Measurements from ENCODE around the gene SLC17A2. TPM values are rescaled to one million over a fixed set of nuclear protein-coding genes. Genes with fewer than 3 reads are reported as not detected.

The SLC17A2 gene
- total and polyA plus RNA-seq, 9 donors: not detected

GRCh38 chr6:25878721-25879322 is 51.7 kb downstream of the SLC17A2 start:
- no peaks in the 10 kb centered on the region for H3K36me3 ChIP-seq
- peaks cover 3% of the 10 kb centered on the region for H3K4me1 ChIP-seq (ENCODE audit: insufficient read depth)
- no peak for DNase-seq
- H3K4me3 ChIP-seq: no peak overlapping the region
- no peaks in the 10 kb centered on the region for H3K27me3 ChIP-seq
- no peak for TF ChIP-seq EP300 (IDR thresholded peaks at IDR 0.05)
- H3K27ac ChIP-seq: no peak overlapping the region
- WGBS, 3 donors: 95 to 98% (median 96%) methylated on average over 2 of the region's 2 CpGs
- intact Hi-C loops (cut with DNase I): no loop called here
- H3K9me3 ChIP-seq: no peaks in the 10 kb centered on the region

GRCh38 chr6:25875926-25876602 is 54.4 kb downstream of the SLC17A2 start:
- Histone ChIP-seq H3K4me3 (no peak overlapping the region), H3K4me1 (ENCODE audit: insufficient read depth) (peaks cover 3% of the 10 kb centered on the region), H3K27me3 (no peaks in the 10 kb centered on the region), H3K9me3 (no peaks in the 10 kb centered on the region), H3K27ac (peak overlapping the region in 1 of 2 donors; percentile 5), H3K36me3 (no peaks in the 10 kb centered on the region)
- WGBS, 3 donors: 9 to 25% (median 16%) methylated on average over 3 of the region's 3 CpGs
- intact Hi-C loops (cut with DNase I): no loop called here
- DNase-seq: peak; percentile 13 to 37 (median 16)
- TF ChIP-seq POLR2A (IDR thresholded peaks at IDR 0.05) (no peak), CTCF (IDR thresholded peaks at IDR 0.05) (no peak), EP300 (IDR thresholded peaks at IDR 0.05) (no peak)

- Histone ChIP-seq H3K36me3 (no peaks in the 10 kb centered on the region), H3K27ac (peak overlapping the region in 1 of 2 donors; percentile 5), H3K4me3 (no peak overlapping the region), H3K4me1 (ENCODE audit: insufficient read depth) (peaks cover 3% of the 10 kb centered on the region), H3K9me3 (no peaks in the 10 kb centered on the region), H3K27me3 (no peaks in the 10 kb centered on the region)
- WGBS, 3 donors: 56 to 68% (median 66%) methylated on average over 3 of the region's 3 CpGs
- TF ChIP-seq CTCF (IDR thresholded peaks at IDR 0.05) (no peak), EP300 (IDR thresholded peaks at IDR 0.05) (no peak), POLR2A (IDR thresholded peaks at IDR 0.05) (no peak)
- intact Hi-C loops (cut with DNase I): no loop called here
- no peak for DNase-seq
These were observed 55.0 kb downstream of the SLC17A2 start for GRCh38 chr6:25875563-25875905.

- no peak overlapping the region for H3K4me3 ChIP-seq
- peaks cover 3% of the 10 kb centered on the region for H3K4me1 ChIP-seq (ENCODE audit: insufficient read depth)
- 86 to 92% (median 91%) methylated on average over 3 of the region's 3 CpGs for WGBS, 3 donors
- intact Hi-C loops (cut with DNase I): no loop called here
- no peak overlapping the region for H3K27ac ChIP-seq
- no peak for DNase-seq
- no peaks in the 10 kb centered on the region for H3K9me3 ChIP-seq
- no peaks in the 10 kb centered on the region for H3K36me3 ChIP-seq
- TF ChIP-seq POLR2A (IDR thresholded peaks at IDR 0.05) (no peak), CTCF (IDR thresholded peaks at IDR 0.05) (no peak), EP300 (IDR thresholded peaks at IDR 0.05) (no peak)
- H3K27me3 ChIP-seq: no peaks in the 10 kb centered on the region
These were observed 55.5 kb downstream of the SLC17A2 start for GRCh38 chr6:25874822-25875562.

- intact Hi-C loops (cut with DNase I): no loop called here
- H3K27ac ChIP-seq: no peak within 1 kb of the TSS
- DNase-seq: no peak
- TF ChIP-seq EP300 (IDR thresholded peaks at IDR 0.05): no peak
- no peak for TF ChIP-seq CTCF (IDR thresholded peaks at IDR 0.05)
- TF ChIP-seq POLR2A (IDR thresholded peaks at IDR 0.05): no peak
- H3K4me1 ChIP-seq (ENCODE audit: insufficient read depth): peaks cover 3% of the 10 kb centered on the region
- no peaks in the 10 kb centered on the region for H3K9me3 ChIP-seq
- no peaks in the 10 kb centered on the region for H3K36me3 ChIP-seq
- 92 to 95% (median 93%) methylated on average over 3 of the region's 3 CpGs for WGBS, 3 donors
- no peak within 1 kb of the TSS for H3K4me3 ChIP-seq
- no peaks in the 10 kb centered on the region for H3K27me3 ChIP-seq
These were observed 56.4 kb downstream of the SLC17A2 start, which contains the start of gene SLC17A3 for GRCh38 chr6:25874118-25874517. Gene SLC17A3 (minus strand): TSS chr6:25874243. CDS start chr6:25868387, 5,856 bp downstream.

Measured in ovary (tissue), 9 donors.